HEK293T (cell line): ENCODE results near the gene DPP7.

Experiments used
- CTCF ChIA-PET: fragments of 350-600 bp; formaldehyde crosslinking; extraction: SDS; loops from one replicate; lab custom pipeline; 2021; ENCODE audit warnings: antibody characterized with exemption, inconsistent platforms; lab: Yijun Ruan, JAX
- POLR2A ChIA-PET: fragments of 350-600 bp; formaldehyde crosslinking; extraction: SDS; loops from one replicate; lab custom pipeline; 2020; ENCODE audit warnings: antibody characterized with exemption, inconsistent platforms; lab: Yijun Ruan, JAX
- DNase-seq: peaks from one replicate; pipeline ENCODE4 v3.0.0; 2012; ENCODE audit warnings: mixed read lengths; ENCODE audit errors: extremely low spot score
- ARNT ChIP-seq: fragments of 450-650 bp; IDR thresholded peaks from 2 replicates; pipeline ENCODE4 v1.6.1; 2017; ENCODE audit warnings: mild to moderate bottlenecking
- BHLHE40 ChIP-seq: fragments of 450-650 bp; IDR thresholded peaks from 2 replicates; pipeline ENCODE4 v1.6.1; 2016; ENCODE audit warnings: mild to moderate bottlenecking, moderate library complexity, borderline replicate concordance
- CTBP1 ChIP-seq: fragments of 450-650 bp; IDR thresholded peaks from 2 replicates; pipeline ENCODE4 v1.6.1; 2016; ENCODE audit warnings: borderline replicate concordance
- ELF4 ChIP-seq: fragments of 450-650 bp; IDR thresholded peaks from 2 replicates; pipeline ENCODE4 v1.6.1; 2017; ENCODE audit warnings: antibody characterized with exemption
- FOXA1 ChIP-seq: fragments of 450-650 bp; IDR thresholded peaks from 2 replicates; pipeline ENCODE4 v1.6.1; 2016; ENCODE audit warnings: mild to moderate bottlenecking
- FOXK2 ChIP-seq: fragments of 450-650 bp; IDR thresholded peaks from 2 replicates; pipeline ENCODE4 v1.6.1; 2016; ENCODE audit warnings: mild to moderate bottlenecking
- FOXM1 ChIP-seq: fragments of 450-650 bp; IDR thresholded peaks from 2 replicates; pipeline ENCODE4 v1.6.1; 2017; ENCODE audit warnings: mild to moderate bottlenecking, borderline replicate concordance
- HDGF ChIP-seq: fragments of 450-650 bp; IDR thresholded peaks from 2 replicates; pipeline ENCODE4 v1.6.1; 2017; ENCODE audit warnings: antibody characterized with exemption, borderline replicate concordance
- L3MBTL2 ChIP-seq: fragments of 450-650 bp; conservative IDR thresholded peaks from 2 replicates; pipeline ENCODE4 v1.6.1; 2016; ENCODE audit warnings: mild to moderate bottlenecking
- LEF1 ChIP-seq: fragments of 450-650 bp; IDR thresholded peaks from 2 replicates; pipeline ENCODE4 v1.6.1; 2017; ENCODE audit warnings: mild to moderate bottlenecking, borderline replicate concordance
- NFRKB ChIP-seq: fragments of 450-650 bp; IDR thresholded peaks from 2 replicates; pipeline ENCODE4 v1.6.1; 2016; ENCODE audit warnings: mild to moderate bottlenecking, moderate library complexity
- PKNOX1 ChIP-seq: fragments of 450-650 bp; IDR thresholded peaks from 2 replicates; pipeline ENCODE4 v1.6.1; 2016
- SP1 ChIP-seq: fragments of 450-650 bp; IDR thresholded peaks from 2 replicates; pipeline ENCODE4 v1.6.1; 2017
- SUZ12 ChIP-seq: fragments of 450-650 bp; IDR thresholded peaks from 2 replicates; pipeline ENCODE4 v1.6.1; 2016; ENCODE audit warnings: mild to moderate bottlenecking
- TARDBP ChIP-seq: fragments of 450-650 bp; IDR thresholded peaks from 2 replicates; pipeline ENCODE4 v1.6.1; 2016
- ZNF384 ChIP-seq: fragments of 450-650 bp; IDR thresholded peaks from 2 replicates; pipeline ENCODE4 v1.6.1; 2016

Gene DPP7

DNA sequence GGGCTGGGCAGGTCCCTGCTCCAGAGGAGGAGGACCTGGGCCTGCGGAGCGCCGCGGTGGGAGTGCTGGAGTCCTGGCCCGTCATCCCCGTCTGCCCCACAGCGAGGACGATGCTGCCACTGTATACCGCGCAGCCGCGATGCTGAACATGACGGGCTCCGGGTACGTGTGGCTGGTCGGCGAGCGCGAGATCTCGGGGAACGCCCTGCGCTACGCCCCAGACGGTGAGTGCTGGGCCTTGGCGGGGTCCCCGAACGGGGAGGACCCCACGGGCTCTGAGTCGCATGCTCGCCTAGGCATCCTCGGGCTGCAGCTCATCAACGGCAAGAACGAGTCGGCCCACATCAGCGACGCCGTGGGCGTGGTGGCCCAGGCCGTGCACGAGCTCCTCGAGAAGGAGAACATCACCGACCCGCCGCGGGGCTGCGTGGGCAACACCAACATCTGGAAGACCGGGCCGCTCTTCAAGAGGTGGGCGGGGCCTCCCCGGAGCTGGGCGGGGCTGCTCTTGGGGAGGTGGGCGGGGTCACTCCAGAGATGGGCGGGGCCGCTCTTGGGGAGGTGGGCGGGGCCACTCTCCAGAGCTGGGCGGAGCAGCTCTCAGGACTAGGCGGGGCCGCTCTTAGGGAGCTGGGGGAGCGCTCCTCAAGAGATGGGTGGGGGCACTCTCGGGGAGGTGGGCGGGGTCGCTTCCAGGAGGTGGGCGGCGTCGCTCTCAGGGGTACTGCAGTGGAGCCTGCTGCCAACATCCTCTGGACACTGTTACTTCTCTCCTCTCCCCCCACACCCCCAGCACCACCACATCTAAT, 42.2 kb upstream of the DPP7 start:
- ChIA-PET CTCF (interaction anchor here (0.9 to 1.9 kb wide), 2 partner anchors 11 to 20 kb away, joined by 3 to 5 read pairs; no protein-coding TSS in a partner anchor), POLR2A (interaction anchor here (0.9 to 2.7 kb wide), 4 partner anchors 12 to 309 kb away, joined by 3 to 21 read pairs (median 4); partner anchors contain the start of gene TPRN)
- peak; percentile 82 for DNase-seq
- TF ChIP-seq NFRKB (no peak), FOXK2 (no peak), PKNOX1 (no peak), BHLHE40 (no peak)

DNA sequence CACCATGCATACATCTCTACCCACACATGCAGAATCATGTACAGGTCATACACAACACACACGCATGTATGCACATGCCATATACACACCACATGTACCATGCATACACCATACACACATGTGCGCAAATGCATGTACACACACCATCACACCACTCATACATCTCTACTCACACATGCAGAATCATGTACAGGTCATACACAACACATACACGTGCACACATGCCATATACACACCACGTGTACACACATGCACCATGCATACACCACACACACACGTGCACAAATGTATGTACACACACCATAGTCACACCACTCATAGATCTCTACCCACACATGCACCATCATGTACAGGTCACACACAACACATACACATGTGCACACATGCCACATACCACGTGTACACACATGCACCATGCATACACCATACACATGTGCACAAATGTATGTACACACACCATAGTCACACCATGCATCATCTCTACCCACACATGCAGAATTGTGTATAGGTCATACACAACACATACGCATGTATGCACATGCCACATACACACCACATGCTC, 38.4 kb upstream of the DPP7 start:
- TF ChIP-seq CTBP1 (no peak), TARDBP (peak; percentile 42; the same call in 1 of the 2 replicates)
- no peak for DNase-seq
- POLR2A ChIA-PET, result no interaction called here
- CTCF ChIA-PET, result no interaction called here

DNA sequence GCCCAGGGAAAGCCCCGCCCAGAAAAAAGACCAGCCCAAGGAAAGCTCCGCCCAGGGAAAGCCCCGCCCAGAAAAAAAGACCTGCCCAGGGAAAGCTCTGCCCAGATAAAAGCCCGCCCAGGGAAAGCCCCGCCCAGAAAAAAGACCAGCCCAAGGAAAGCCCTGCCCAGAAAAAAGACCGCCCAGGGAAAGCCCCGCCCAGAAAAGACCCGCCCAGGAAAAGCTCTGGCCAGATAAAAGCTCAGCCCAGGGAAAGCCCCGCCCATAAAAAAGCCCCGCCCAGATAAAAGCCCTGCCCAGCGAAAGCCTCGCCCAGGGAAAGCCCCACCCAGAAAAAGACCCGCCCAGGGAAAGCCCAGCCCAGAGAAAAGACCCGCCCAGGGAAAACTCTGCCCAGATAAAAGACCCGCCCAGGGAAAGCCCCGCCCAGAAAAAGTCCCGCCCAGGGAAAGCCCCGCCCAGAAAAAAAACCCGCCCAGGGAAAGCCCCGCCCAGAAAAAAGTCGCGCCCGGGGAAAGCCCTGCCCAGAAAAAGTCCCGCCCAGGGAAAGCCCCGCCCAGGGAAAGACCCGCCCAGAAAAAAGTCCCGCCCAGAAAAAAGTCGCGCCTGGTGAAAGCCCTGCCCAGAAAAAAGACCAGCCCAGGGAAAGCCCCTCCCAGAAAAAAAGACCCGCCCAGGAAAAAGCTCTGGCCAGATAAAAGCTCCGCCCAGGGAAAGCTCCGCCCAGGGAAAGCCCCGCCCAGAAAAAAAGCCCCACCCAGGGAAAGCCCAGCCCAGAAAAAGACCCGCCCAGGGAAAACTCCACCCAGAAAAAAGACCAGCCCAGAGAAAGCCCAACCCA, 36.3 kb upstream of the DPP7 start:
- DNase-seq, result peak; percentile 83
- ChIA-PET CTCF (interaction anchor here (0.6 to 1.4 kb wide), 5 partner anchors 13 to 170 kb away, joined by 3 to 7 read pairs (median 3); partner anchors contain the start of gene SAPCD2), POLR2A (interaction anchor here (0.7 to 3.4 kb wide), 11 partner anchors 13 to 90 kb away, joined by 3 to 57 read pairs (median 8); partner anchors contain the start of genes ANAPC2, LRRC26, MAN1B1 and SSNA1)
- TF ChIP-seq SP1 (peak; percentile 65), TARDBP (no peak)

GRCh38 chr9:137149942-137150616, 35.5 kb upstream of the DPP7 start:
- no peak for TF ChIP-seq FOXK2
- peak; percentile 92 for TF ChIP-seq SP1
- ChIA-PET POLR2A (interaction anchor here (0.6 to 3.4 kb wide), 13 partner anchors 12 to 91 kb away, joined by 3 to 57 read pairs (median 5); partner anchors contain the start of genes ANAPC2, LRRC26, MAN1B1 and SSNA1), CTCF (interaction anchor here (0.6 to 1.4 kb wide), 8 partner anchors 12 to 171 kb away, joined by 3 to 7 read pairs (median 4); partner anchors contain the start of gene SAPCD2)
- DNase-seq, result peak; percentile 88

- DNase-seq, result no peak
Measured at GRCh38 chr9:137149363-137149762, 34.8 kb upstream of the DPP7 start.

GRCh38 chr9:137148661-137149060, 34.1 kb upstream of the DPP7 start:
- TF ChIP-seq SP1, result no peak
- no peak for TF ChIP-seq FOXM1
- TF ChIP-seq SUZ12, result no peak
- no peak for TF ChIP-seq ARNT
- no peak for TF ChIP-seq ELF4
- no peak for TF ChIP-seq PKNOX1
- no peak for TF ChIP-seq NFRKB
- TF ChIP-seq TARDBP, result no peak
- TF ChIP-seq HDGF, result no peak
- TF ChIP-seq BHLHE40, result no peak
- TF ChIP-seq LEF1, result no peak
- ChIA-PET POLR2A (interaction anchor here (1.1 to 3.4 kb wide), 4 partner anchors 18 to 46 kb away, joined by 3 to 57 read pairs (median 16); partner anchors contain the start of genes ANAPC2 and SSNA1), CTCF (no interaction called here)
- no peak for DNase-seq

More at GRCh38 chr9:137149363-137149762, 34.8 kb upstream of the DPP7 start:
- POLR2A ChIA-PET, result interaction anchor here (0.6 to 3.4 kb wide), 8 partner anchors 19 to 91 kb away, joined by 3 to 57 read pairs (median 10); partner anchors contain the start of genes ANAPC2, MAN1B1, SSNA1 and TUBB4B
- TF ChIP-seq FOXA1, result no peak
- no peak for TF ChIP-seq ARNT
- CTCF ChIA-PET, result interaction anchor here (0.6 to 1.3 kb wide), 3 partner anchors 19 to 87 kb away, joined by 3 to 4 read pairs (median 3); no protein-coding TSS in a partner anchor

- ChIA-PET POLR2A (interaction anchor here (3.4 kb wide), 1 partner anchor 18 kb away, joined by 57 read pairs; no protein-coding TSS in a partner anchor), CTCF (no interaction called here)
- no peak for DNase-seq
- TF ChIP-seq FOXK2, result no peak
- TF ChIP-seq SP1, result no peak
- TF ChIP-seq ARNT, result no peak
- TF ChIP-seq ZNF384, result no peak
- TF ChIP-seq L3MBTL2, result no peak
- TF ChIP-seq LEF1, result no peak
- no peak for TF ChIP-seq TARDBP
Measured at GRCh38 chr9:137148242-137148641, 33.7 kb upstream of the DPP7 start.
